Mesodermal cell (in vitro differentiated cells): ENCODE results near the gene GRID2.

Experiments
- H3K27ac ChIP-seq: 2 replicates; pipeline ENCODE4 v1.7.0; 2013; ENCODE audit warnings: mild to moderate bottlenecking, low read depth, low read length, moderate library complexity; ENCODE audit not compliant: severe bottlenecking
- H3K36me3 ChIP-seq: 2 replicates; pipeline ENCODE4 v1.7.1; 2013; ENCODE audit warnings: mild to moderate bottlenecking, low read length, moderate library complexity; ENCODE audit not compliant: control insufficient read depth, insufficient read depth
- H3K4me1 ChIP-seq: one replicate; pipeline ENCODE4 v1.7.1; 2013; ENCODE audit warnings: mild to moderate bottlenecking, low read length; ENCODE audit not compliant: insufficient read depth, control insufficient read depth, poor library complexity, severe bottlenecking
- H3K4me3 ChIP-seq: 2 replicates; pipeline ENCODE4 v1.7.0; 2013; ENCODE audit warnings: low read length, control low read depth, mild to moderate bottlenecking; ENCODE audit not compliant: insufficient read depth, poor library complexity, severe bottlenecking; ENCODE audit errors: extremely low read depth
- H3K9me3 ChIP-seq: 2 replicates; pipeline ENCODE4 v1.7.1; 2013; ENCODE audit warnings: mild to moderate bottlenecking, low read length, moderate library complexity; ENCODE audit not compliant: control insufficient read depth
- WGBS, 2 experiments: methylation state at CpG; one replicate each; pipeline ENCODE4 v1.1.5; 2013; ENCODE audit warnings: missing lambda C conversion rate in 2 of 2; ENCODE audit not compliant: insufficient coverage in 2 of 2; 5-methylcytosine and 5-hydroxymethylcytosine counted together

GRID2 gene

DNA sequence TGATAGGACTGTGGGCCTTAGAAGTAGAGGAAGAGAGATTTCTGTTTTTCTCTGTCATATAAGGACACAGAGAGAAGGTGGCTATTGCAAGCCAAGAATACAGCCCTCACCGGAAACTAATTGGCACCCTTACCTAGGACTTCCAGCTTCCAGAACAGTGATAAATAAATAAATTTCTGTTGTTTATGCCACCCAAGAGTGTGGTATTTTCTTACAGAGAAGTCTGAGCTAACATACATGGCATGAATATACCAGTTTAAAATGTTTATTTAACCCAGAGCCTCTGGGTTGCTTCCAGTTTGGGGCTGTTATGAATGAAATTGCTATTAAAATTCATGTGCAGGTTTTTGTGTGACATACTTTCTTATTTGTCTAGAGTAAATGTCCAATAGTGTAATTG, 870.8 kb downstream of the GRID2 start:
- WGBS, 2 experiments, result no CpG with 5 or more reads among the region's 1 CpG
- Histone ChIP-seq H3K9me3 (no peaks in the 10 kb centered on the region), H3K4me3 (no peak overlapping the region), H3K27ac (no peak overlapping the region), H3K36me3 (no peaks in the 10 kb centered on the region), H3K4me1 (no peaks in the 10 kb centered on the region)

DNA sequence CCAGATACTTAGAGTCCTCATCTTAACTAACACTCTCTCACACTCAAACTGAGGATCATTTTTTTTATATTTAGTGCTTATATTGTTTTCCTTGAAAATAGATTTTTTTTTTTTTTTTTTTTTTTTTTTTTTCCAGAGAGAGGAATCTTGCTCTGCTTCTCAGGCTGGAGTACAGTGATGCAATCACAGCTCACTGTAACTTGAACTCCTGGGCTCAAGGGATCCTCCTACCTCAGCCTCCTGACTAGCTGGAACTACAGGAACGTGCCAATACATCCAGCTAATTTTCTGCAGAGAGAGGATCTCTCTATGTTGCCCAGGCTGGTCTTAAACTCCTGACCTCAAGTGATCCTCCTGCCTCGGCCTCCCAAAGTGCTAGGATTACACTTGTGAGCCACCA, 874.5 kb downstream of the GRID2 start:
- no peak overlapping the region for H3K4me3 ChIP-seq
- H3K4me1 ChIP-seq, result no peaks in the 10 kb centered on the region
- H3K36me3 ChIP-seq, result no peaks in the 10 kb centered on the region
- 78 to 83% methylated on average over 1 to 2 of the region's 2 CpGs for WGBS, 2 experiments
- no peak overlapping the region for H3K27ac ChIP-seq
- H3K9me3 ChIP-seq, result no peaks in the 10 kb centered on the region

- no CpG with 5 or more reads among the region's 2 CpGs for WGBS, 2 experiments
- Histone ChIP-seq H3K4me3 (no peak overlapping the region), H3K27ac (no peak overlapping the region), H3K36me3 (no peaks in the 10 kb centered on the region), H3K4me1 (no peaks in the 10 kb centered on the region), H3K9me3 (no peaks in the 10 kb centered on the region)
Observed at GRCh38 chr4:93179044-93179443, 875.3 kb downstream of the GRID2 start.

DNA sequence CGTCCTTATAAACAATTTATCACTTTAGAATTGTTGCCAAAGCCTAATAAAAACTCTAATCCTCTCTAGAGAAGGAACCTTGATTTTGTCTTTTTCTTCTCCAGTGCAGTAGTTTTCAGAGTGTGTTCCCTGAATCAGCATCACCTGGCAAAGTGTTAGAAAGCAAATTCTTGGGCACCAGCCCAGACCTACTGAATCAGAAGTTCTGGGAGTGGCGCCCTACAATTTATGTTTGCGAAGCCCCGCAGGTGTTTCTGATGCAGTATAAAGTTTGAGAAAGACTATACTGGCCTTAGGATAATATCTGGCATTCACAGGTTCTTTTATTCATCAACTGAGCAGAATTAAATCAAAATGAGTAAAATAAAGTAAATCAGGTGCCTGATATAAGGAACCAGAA, 879.0 kb downstream of the GRID2 start:
- Histone ChIP-seq H3K36me3 (no peaks in the 10 kb centered on the region), H3K9me3 (no peaks in the 10 kb centered on the region), H3K4me3 (no peak overlapping the region), H3K4me1 (no peaks in the 10 kb centered on the region), H3K27ac (no peak overlapping the region)
- 90 to 100% methylated on average over 2 to 3 of the region's 4 CpGs for WGBS, 2 experiments

DNA sequence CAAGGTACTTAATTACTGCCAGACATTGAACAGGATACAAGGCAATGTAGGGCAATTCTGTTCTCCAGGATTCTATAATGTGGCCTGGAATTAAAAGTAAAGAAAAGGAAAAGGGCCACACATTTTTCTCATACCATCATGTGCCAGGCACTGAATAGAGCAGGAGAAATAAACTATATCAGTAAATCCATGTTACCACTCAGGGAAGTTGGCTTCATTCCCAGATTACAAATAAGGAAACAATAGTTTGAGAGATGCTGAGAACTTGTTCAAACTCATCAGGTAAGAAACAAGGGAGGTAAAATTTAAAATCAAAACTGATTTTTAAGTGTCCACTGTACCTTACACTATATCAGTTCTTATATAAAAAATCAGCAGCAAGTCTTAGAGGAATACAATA, 879.8 kb downstream of the GRID2 start:
- no peak overlapping the region for H3K4me3 ChIP-seq

DNA sequence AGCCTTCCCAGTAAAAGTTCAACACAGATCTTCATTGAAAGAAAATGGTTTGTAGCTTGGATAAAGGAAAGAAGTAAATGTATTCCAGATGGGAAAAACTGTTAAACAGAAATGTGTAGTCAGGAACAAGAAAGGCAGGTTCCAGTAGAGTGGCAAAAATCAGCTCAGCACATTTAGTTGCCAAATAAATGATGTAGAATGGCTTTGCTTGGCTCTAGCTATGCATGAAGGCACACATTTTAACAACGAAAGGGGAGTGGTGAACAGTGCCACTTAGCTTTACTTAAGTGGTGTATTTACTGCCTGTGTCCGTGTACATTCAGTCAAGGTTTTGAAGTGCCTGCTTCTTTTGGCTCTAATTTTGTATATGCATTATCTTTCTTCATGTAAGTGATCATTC, 880.3 kb downstream of the GRID2 start:
- H3K4me3 ChIP-seq, result no peak overlapping the region
- WGBS, 2 experiments, result 89% methylated on average over 1 of the region's 2 CpGs; no CpG with 5 or more reads in 1 of the 2 experiments
- no peaks in the 10 kb centered on the region for H3K4me1 ChIP-seq
- no peak overlapping the region for H3K27ac ChIP-seq
- H3K36me3 ChIP-seq, result no peaks in the 10 kb centered on the region
- H3K9me3 ChIP-seq, result no peaks in the 10 kb centered on the region

More for the DNA sequence above, 879.8 kb downstream of the GRID2 start:
- Histone ChIP-seq H3K36me3 (no peaks in the 10 kb centered on the region), H3K9me3 (no peaks in the 10 kb centered on the region), H3K27ac (no peak overlapping the region), H3K4me1 (no peaks in the 10 kb centered on the region)

DNA sequence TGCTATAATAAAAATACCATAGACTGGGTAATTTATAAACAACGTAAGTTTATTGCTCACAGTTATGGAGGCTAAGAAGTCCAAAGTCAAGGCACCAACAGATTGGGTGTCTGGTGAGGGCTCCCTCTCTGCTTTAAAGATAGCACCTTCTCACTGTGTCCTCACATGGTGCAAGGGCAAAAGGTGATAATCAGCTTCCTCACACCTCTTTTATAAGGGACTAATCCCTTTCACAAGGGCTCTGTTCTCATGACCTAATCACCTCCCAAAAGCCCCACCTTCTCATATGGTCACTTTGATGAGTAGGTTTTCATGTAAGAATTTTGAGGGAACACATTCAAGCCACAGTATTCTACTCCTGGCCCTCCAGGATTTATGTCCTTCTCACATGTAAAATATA, 883.1 kb downstream of the GRID2 start:
- no peak overlapping the region for H3K27ac ChIP-seq
- no peaks in the 10 kb centered on the region for H3K4me1 ChIP-seq
- no peaks in the 10 kb centered on the region for H3K9me3 ChIP-seq
- no peaks in the 10 kb centered on the region for H3K36me3 ChIP-seq
- no CpG with 5 or more reads among the region's 1 CpG for WGBS, 2 experiments
- H3K4me3 ChIP-seq, result no peak overlapping the region

DNA sequence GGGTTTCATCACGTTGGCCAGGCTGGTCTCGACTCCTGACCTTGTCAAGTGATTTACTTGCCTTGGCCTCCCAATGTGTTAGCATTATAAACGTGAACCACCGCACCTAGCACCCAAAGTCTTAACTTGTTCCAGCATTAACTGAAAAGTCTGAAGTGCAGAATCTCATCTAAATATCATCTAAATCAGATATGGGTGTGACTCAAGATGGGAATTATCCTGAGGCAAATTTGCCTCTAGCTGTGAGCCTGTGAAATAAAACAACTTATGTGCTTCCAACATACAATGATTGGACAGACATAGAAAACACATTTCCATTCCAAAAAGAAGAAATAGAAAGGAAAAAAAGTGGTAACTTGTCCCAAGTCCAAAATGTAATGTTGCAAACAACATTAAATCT, 883.7 kb downstream of the GRID2 start:
- 93 to 94% methylated on average over 2 of the region's 4 CpGs for WGBS, 2 experiments
- no peaks in the 10 kb centered on the region for H3K9me3 ChIP-seq
- no peak overlapping the region for H3K27ac ChIP-seq
- no peaks in the 10 kb centered on the region for H3K4me1 ChIP-seq
- no peak overlapping the region for H3K4me3 ChIP-seq
- no peaks in the 10 kb centered on the region for H3K36me3 ChIP-seq

DNA sequence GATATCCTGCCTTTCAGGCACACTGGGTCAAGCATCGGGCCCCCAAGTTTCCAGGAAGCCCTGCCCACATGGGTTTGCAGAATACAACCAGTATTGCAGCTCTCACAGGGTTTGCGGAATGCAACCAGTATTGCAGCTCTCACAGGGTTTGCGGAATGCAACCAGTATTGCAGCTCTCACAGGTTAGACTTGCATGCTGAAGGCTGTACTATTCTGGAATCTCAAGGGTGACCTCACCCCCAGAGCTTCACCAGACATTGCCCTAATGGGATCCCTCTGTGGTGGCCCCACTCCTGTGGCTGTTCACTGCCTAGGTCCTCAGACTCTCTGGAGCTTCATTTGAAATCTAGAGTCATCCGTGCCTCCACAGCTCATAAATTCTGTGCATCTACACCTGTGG, 884.1 kb downstream of the GRID2 start:
- WGBS, 2 experiments, result 92 to 98% methylated on average over 3 to 4 of the region's 4 CpGs
- H3K4me3 ChIP-seq, result no peak overlapping the region
- H3K9me3 ChIP-seq, result no peaks in the 10 kb centered on the region
- no peak overlapping the region for H3K27ac ChIP-seq
- H3K36me3 ChIP-seq, result no peaks in the 10 kb centered on the region
- no peaks in the 10 kb centered on the region for H3K4me1 ChIP-seq

GRCh38 chr4:93199492-93199891, 895.7 kb downstream of the GRID2 start:
- H3K36me3 ChIP-seq, result no peaks in the 10 kb centered on the region
- H3K4me3 ChIP-seq, result no peak overlapping the region
- no peaks in the 10 kb centered on the region for H3K4me1 ChIP-seq
- 71% methylated on average over 1 of the region's 2 CpGs; no CpG with 5 or more reads in 1 of the 2 experiments for WGBS, 2 experiments
- no peaks in the 10 kb centered on the region for H3K9me3 ChIP-seq
- no peak overlapping the region for H3K27ac ChIP-seq

DNA sequence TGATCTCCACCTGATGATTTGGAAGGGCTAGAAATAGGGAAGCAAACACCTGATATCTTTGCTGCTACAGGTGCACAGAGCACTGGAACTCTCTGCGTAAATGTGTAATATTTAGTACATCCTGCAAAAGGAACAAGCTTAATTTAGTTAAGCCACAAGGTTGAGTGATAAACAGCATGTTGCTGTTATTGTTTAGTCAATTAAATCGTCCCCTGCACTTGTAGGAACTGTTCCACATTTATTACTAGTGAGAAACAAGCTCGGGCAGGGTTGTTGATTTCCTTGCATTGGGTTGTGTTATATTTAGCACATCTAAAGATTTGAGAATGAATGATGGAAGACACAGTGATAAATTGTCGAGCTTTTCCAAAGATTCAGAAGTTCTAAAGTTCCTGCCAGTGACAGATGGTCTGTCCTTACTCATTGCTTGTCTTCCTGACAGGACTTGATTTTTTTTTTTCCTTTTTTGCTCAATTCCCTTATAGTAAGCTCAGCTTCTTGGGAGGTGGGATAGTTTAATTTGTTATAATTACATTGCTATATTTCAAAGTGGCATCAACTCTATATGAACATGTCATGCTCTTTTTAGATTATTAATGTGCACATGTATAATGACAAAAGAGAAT, 897.8 kb downstream of the GRID2 start:
- Histone ChIP-seq H3K9me3 (no peaks in the 10 kb centered on the region), H3K4me1 (no peaks in the 10 kb centered on the region), H3K4me3 (no peak overlapping the region), H3K36me3 (no peaks in the 10 kb centered on the region), H3K27ac (no peak overlapping the region)
- WGBS, 2 experiments, result 96% methylated on average over 3 of the region's 4 CpGs; no CpG with 5 or more reads in 1 of the 2 experiments
